Left forelimb (tissue), 1 donor: ENCODE results near the gene UBASH3A.
A peak's percentile ranks its signal among the peaks of the same experiment; 100 is the strongest.

Source experiments
- DNase-seq: peaks from one replicate; pipeline ENCODE4 v3.0.0-alpha.2; 2018; ENCODE audit warnings: low spot score

Gene UBASH3A

GRCh38 chr21:42403611-42404231 lies at the start of gene UBASH3A:
UBASH3A (plus strand) TSS chr21:42403902; CDS start chr21:42403946, 44 bp downstream.
- DNase-seq, result peak; percentile 26

GRCh38 chr21:42356046-42356445 lies 47.7 kb upstream of the UBASH3A start:
- DNase-seq, result no peak

- DNase-seq, result no peak
Observed at GRCh38 chr21:42356650-42357049, 47.1 kb upstream of the UBASH3A start.

GRCh38 chr21:42357307-42357706 lies 46.4 kb upstream of the UBASH3A start:
- DNase-seq, result no peak

- DNase-seq, result no peak
Observed at GRCh38 chr21:42358261-42358660, 45.4 kb upstream of the UBASH3A start.

GRCh38 chr21:42358937-42359336 lies 44.8 kb upstream of the UBASH3A start:
- no peak for DNase-seq

GRCh38 chr21:42360317-42360716 lies 43.4 kb upstream of the UBASH3A start:
- no peak for DNase-seq

GRCh38 chr21:42361286-42361685 lies 42.4 kb upstream of the UBASH3A start:
- no peak for DNase-seq

GRCh38 chr21:42362198-42362597 lies 41.5 kb upstream of the UBASH3A start:
- DNase-seq, result no peak

- no peak for DNase-seq
Observed at GRCh38 chr21:42362700-42363099, 41.0 kb upstream of the UBASH3A start.

- DNase-seq, result no peak
Observed at GRCh38 chr21:42363312-42363711, 40.4 kb upstream of the UBASH3A start.

GRCh38 chr21:42364304-42364865 lies 39.3 kb upstream of the UBASH3A start:
- no peak for DNase-seq

GRCh38 chr21:42365770-42366169 lies 37.9 kb upstream of the UBASH3A start:
- DNase-seq, result no peak

GRCh38 chr21:42366292-42367010 lies 37.3 kb upstream of the UBASH3A start, which contains the start of gene TFF1:
TFF1 (minus strand) TSS chr21:42366535; CDS start chr21:42366495, 40 bp downstream.
- no peak for DNase-seq

- no peak for DNase-seq
Observed at GRCh38 chr21:42367367-42368165, 36.1 kb upstream of the UBASH3A start.

- no peak for DNase-seq
Observed at GRCh38 chr21:42369821-42370220, 33.9 kb upstream of the UBASH3A start.

- DNase-seq, result no peak
Observed at GRCh38 chr21:42370894-42371654, 32.6 kb upstream of the UBASH3A start.

GRCh38 chr21:42373196-42373907 lies 30.4 kb upstream of the UBASH3A start:
- no peak for DNase-seq

GRCh38 chr21:42373908-42374455 lies 29.7 kb upstream of the UBASH3A start:
- DNase-seq, result no peak

GRCh38 chr21:42374457-42374856 lies 29.2 kb upstream of the UBASH3A start:
- no peak for DNase-seq
